Mucosa of rectum (tissue), 2 donors: Measurements from ENCODE around the gene FSHB.
"Not testable (repeated sequence)": the region's sequence is repeated elsewhere in the genome, so short reads cannot be mapped to it uniquely, and the experiment has no call there.

Experiments
- H3K27ac ChIP-seq, 2 donors: one replicate each; pipeline ENCODE4 v1.7.0; 2013; ENCODE audit warnings: inconsistent platforms in 2 of 2, low read depth in 2 of 2, low read length in 2 of 2
- H3K27me3 ChIP-seq, 2 donors: one replicate each; pipeline ENCODE4 v1.7.0; 2013; ENCODE audit warnings: low read length in 2 of 2; ENCODE audit not compliant: control insufficient read depth in 2 of 2, insufficient read depth in 2 of 2
- H3K36me3 ChIP-seq, 2 donors: one replicate each; pipeline ENCODE4 v1.7.0; 2013; ENCODE audit warnings: low read length in 2 of 2; ENCODE audit not compliant: control insufficient read depth in 2 of 2, insufficient read depth in 2 of 2
- H3K4me1 ChIP-seq, 2 donors: one replicate each; pipeline ENCODE4 v1.7.0; 2013; ENCODE audit warnings: low read length in 2 of 2, mild to moderate bottlenecking in 1 of 2; ENCODE audit not compliant: control insufficient read depth in 2 of 2, insufficient read depth in 2 of 2
- H3K4me3 ChIP-seq, 2 donors: one replicate each; pipeline ENCODE4 v1.7.0; 2013; ENCODE audit warnings: low read length in 2 of 2
- H3K9ac ChIP-seq, 2 donors: one replicate each; pipeline ENCODE4 v1.7.0; 2013; ENCODE audit warnings: low read length in 2 of 2, low read depth in 1 of 2, mild to moderate bottlenecking in 1 of 2
- H3K9me3 ChIP-seq, 2 donors: one replicate each; pipeline ENCODE4 v1.7.0; 2013; ENCODE audit warnings: low read length in 2 of 2; ENCODE audit not compliant: control insufficient read depth in 2 of 2
- donor health status: healthy.
- donor health status: Normal muscosa, but diverticular disease.

Gene FSHB

DNA sequence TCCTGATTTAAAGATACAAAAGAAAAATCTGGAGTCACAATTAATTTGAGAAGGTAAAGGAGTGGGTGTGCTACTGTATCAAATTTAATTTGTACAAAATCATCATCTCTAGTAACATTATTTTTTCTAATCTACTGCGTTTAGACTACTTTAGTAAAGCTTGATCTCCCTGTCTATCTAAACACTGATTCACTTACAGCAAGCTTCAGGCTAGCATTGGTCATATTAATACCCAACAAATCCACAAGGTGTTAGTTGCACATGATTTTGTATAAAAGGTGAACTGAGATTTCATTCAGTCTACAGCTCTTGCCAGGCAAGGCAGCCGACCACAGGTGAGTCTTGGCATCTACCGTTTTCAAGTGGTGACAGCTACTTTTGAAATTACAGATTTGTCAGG is at the start of gene FSHB:
Gene FSHB (plus strand): TSS at position 301 of the 400 bp plus-strand sequence. CDS start 889 bp downstream, outside the sequence.
- no peaks in the 10 kb centered on the region for H3K36me3 ChIP-seq
- H3K9ac ChIP-seq = no peak within 1 kb of the TSS
- no peak within 1 kb of the TSS for H3K4me3 ChIP-seq
- no peaks in the 10 kb centered on the region for H3K9me3 ChIP-seq
- no peaks in the 10 kb centered on the region for H3K27me3 ChIP-seq
- H3K4me1 ChIP-seq = no peaks in the 10 kb centered on the region
- H3K27ac ChIP-seq = no peak within 1 kb of the TSS

GRCh38 chr11:30186748-30187147 is 44.1 kb upstream of the FSHB start:
- H3K4me3 ChIP-seq = no peak overlapping the region
- no peaks in the 10 kb centered on the region for H3K36me3 ChIP-seq
- no peaks in the 10 kb centered on the region for H3K9me3 ChIP-seq
- no peak overlapping the region for H3K9ac ChIP-seq
- H3K27me3 ChIP-seq = no peaks in the 10 kb centered on the region
- H3K27ac ChIP-seq = no peak overlapping the region
- H3K4me1 ChIP-seq = no peaks in the 10 kb centered on the region

DNA sequence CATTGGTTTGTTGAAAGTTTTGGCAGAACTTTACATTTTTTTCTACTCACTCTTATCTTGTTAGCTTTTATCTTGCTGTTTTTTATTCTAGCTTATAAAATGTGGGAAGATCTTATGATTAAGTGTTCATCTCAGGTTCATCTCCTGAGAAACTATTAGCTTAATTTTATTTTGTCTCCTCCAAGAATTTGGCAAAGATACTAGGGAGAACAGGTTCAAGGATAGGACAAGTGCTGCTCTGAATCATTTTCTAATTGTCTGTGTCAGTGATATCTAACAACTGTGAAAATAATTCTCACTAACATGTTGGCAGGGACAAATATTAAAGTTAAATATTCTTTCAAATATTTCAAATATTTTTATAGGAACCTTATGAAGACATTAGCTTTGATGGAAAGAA is 38.2 kb upstream of the FSHB start:
- Histone ChIP-seq H3K36me3 (no peaks in the 10 kb centered on the region), H3K4me3 (no peak overlapping the region), H3K9me3 (no peaks in the 10 kb centered on the region), H3K9ac (no peak overlapping the region), H3K4me1 (no peaks in the 10 kb centered on the region), H3K27me3 (no peaks in the 10 kb centered on the region), H3K27ac (no peak overlapping the region)

- Histone ChIP-seq H3K36me3 (no peaks in the 10 kb centered on the region), H3K9ac (no peak overlapping the region), H3K27me3 (no peaks in the 10 kb centered on the region), H3K4me1 (no peaks in the 10 kb centered on the region), H3K27ac (no peak overlapping the region), H3K9me3 (no peaks in the 10 kb centered on the region), H3K4me3 (no peak overlapping the region)
These were observed 34.2 kb upstream of the FSHB start for GRCh38 chr11:30196400-30197206.

DNA sequence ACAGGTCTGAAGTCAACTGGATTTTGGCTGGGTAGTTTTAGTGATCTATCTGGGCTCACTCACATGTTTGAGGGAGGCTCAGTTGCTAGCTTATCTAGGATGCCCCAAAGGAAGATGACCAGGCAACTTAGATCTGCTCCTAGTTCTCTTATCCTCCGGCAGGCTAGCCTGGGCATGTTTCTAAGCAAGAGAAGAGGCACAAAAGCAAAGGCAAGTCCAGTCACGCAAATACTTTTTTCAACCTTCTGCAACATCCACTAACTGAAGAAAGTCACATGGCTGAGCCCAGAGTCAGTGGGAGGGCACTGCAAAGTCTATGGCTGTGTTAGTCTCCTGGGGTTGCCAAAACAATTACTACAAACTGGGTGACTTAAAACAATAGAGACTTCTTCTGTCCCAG is 32.9 kb upstream of the FSHB start:
- H3K36me3 ChIP-seq = no peaks in the 10 kb centered on the region
- H3K27me3 ChIP-seq = no peaks in the 10 kb centered on the region
- no peak overlapping the region for H3K9ac ChIP-seq
- H3K27ac ChIP-seq = no peak overlapping the region
- no peak overlapping the region for H3K4me3 ChIP-seq
- H3K9me3 ChIP-seq = no peaks in the 10 kb centered on the region
- H3K4me1 ChIP-seq = no peaks in the 10 kb centered on the region

- H3K4me3 ChIP-seq, H3K9ac ChIP-seq, H3K36me3 ChIP-seq, H3K4me1 ChIP-seq, H3K27ac ChIP-seq, H3K27me3 ChIP-seq, H3K9me3 ChIP-seq: not testable (repeated sequence)
These were observed 27.8 kb upstream of the FSHB start for GRCh38 chr11:30202989-30203388.

DNA sequence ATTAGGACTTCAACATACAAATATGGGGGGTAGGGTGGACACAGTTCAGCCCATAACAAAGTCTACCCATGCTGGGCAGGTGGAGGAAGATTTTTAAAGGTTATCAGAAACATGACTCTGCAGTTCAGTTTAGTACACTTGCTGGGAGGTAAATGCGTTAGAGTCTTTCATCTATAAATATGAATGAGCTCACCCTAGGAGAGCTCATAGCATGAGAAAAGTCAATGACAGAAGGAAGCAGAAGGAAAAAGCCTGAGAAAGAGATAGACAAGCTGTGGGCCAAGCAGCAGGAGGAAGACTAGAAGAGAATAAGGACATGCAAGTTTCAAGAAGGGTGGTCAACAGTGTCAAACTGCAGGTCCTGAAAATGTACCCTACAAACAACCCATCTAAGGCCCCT is 27.0 kb upstream of the FSHB start:
- H3K27me3 ChIP-seq = peaks cover 0 to 2% of the 10 kb centered on the region in 2 donors
- H3K4me3 ChIP-seq = no peak overlapping the region
- no peak overlapping the region for H3K9ac ChIP-seq
- no peaks in the 10 kb centered on the region for H3K9me3 ChIP-seq
- no peaks in the 10 kb centered on the region for H3K4me1 ChIP-seq
- no peaks in the 10 kb centered on the region for H3K36me3 ChIP-seq
- H3K27ac ChIP-seq = no peak overlapping the region

DNA sequence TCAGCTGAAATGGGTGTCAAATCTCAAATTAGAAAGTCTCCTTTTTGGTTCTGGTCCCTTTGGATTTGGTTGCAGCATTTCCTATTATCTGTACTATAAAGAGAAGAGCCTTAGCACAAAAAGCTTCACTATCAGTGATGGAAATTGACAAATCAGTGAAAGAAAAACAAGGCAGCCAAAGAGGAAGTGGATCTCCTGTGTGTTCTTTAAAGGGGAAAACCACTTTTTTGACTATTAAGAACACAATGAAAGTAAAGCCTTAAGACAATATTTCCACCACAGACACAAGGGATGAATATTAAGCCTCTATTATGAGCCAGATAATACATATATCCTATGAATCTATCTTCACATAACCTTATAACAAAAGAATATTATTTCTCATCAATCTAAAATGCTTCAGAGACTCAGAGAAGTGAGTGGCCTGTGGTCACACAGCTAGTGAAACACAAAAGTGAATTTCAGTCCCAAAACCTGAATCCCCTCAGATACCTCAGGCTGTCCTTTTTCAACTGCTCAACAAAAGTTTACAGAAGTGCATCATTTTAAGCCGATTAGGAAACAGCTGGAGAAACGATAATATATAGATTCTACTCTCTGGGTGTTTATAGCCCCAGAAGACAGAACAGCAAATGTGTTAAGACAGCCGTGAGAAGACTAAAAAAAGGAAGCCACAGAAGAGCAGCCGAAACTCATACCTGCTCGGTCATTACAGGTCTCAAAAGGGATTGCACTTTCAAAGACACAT is 24.4 kb upstream of the FSHB start:
- Histone ChIP-seq H3K27ac (no peak overlapping the region), H3K4me1 (no peaks in the 10 kb centered on the region), H3K9me3 (no peaks in the 10 kb centered on the region), H3K9ac (no peak overlapping the region), H3K36me3 (no peaks in the 10 kb centered on the region), H3K4me3 (no peak overlapping the region), H3K27me3 (peaks cover 0 to 2% of the 10 kb centered on the region in 2 donors)

DNA sequence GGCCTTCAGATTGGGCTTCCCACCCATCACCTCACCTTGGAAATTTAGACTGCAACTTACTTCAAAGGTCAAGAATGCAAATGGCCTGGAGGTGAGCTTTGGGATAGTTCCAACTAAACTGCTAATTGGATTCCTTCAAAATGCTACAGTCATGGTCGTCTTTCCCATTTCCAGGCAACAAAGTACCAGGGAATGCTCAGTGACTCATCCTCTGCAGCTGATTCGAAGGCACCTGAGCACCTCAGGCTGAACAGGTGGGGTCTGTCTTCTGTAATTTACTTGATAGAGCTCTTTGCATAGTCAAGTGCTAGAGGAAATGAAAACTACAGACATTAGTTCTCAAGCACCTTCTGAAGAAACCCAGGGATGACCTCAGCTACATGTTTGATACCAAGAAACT is 20.5 kb upstream of the FSHB start:
- H3K36me3 ChIP-seq = no peaks in the 10 kb centered on the region
- H3K9ac ChIP-seq = no peak overlapping the region

DNA sequence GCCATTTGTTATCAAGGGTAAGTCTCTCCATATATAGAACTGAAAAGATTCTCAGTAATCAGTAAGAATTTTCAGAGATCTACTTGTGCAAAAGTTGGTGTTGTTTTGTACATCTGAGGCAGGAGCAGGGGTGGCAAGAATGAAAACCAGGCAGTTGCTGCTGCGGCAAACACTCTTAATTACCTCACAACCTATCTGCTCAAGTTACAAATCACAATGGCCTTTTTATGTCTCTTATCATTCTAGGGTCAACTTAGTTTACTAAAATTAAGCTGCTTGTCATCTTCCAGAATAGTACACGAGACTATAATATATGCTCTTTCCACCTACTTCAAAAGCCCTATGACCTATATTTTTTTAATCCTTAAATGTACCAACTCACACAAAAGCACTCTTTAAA is 14.3 kb upstream of the FSHB start:
- no peaks in the 10 kb centered on the region for H3K27me3 ChIP-seq
- H3K27ac ChIP-seq = no peak overlapping the region
- no peak overlapping the region for H3K4me3 ChIP-seq

More for the DNA sequence above, 20.5 kb upstream of the FSHB start:
- Histone ChIP-seq H3K4me3 (no peak overlapping the region), H3K4me1 (no peaks in the 10 kb centered on the region), H3K9me3 (no peaks in the 10 kb centered on the region), H3K27ac (no peak overlapping the region), H3K27me3 (peaks cover 0 to 2% of the 10 kb centered on the region in 2 donors)

More for the DNA sequence above, 14.3 kb upstream of the FSHB start:
- Histone ChIP-seq H3K36me3 (no peaks in the 10 kb centered on the region), H3K9me3 (no peaks in the 10 kb centered on the region), H3K9ac (no peak overlapping the region), H3K4me1 (no peaks in the 10 kb centered on the region)
